Liver (tissue), 3 donors: ENCODE measurements around the gene PCDH9.

Experiments
- CTCF ChIP-seq: fragments of 150-350 bp; IDR thresholded peaks from 2 replicates; pipeline ENCODE4 v1.5.1; 2017; ENCODE audit warnings: improper control_type of control experiment, low read depth, low read length; ENCODE audit not compliant: missing input control
- MAX ChIP-seq: IDR thresholded peaks from 2 replicates; pipeline ENCODE4 v1.6.1; 2016; ENCODE audit warnings: antibody characterized with exemption
- RAD21 ChIP-seq, 2 donors: IDR thresholded peaks; 2 replicates each; pipeline ENCODE4 v1.6.1; 2016; ENCODE audit warnings: antibody characterized with exemption in 2 of 2, mild to moderate bottlenecking in 2 of 2
- donor health status: healthy.
- donor health status: healthy.

GRCh38 chr13:66992183-66992582 lies 238.0 kb downstream of the PCDH9 start:
- TF ChIP-seq RAD21 (IDR thresholded peaks at IDR 0.05) (no peak), CTCF (no peak), MAX (no peak)
